T-cell (primary cell): ENCODE results near the gene DAPK2. TPM values are rescaled to one million over a fixed set of nuclear protein-coding genes. Genes with fewer than 3 reads are reported as not detected.

ENCODE experiments used
- ATAC-seq, 4 experiments: fragments of 200-7000 bp in 3 of 4; fragments of 150-1000 bp in 1 of 4; cut with Tn5 transposase; replicated peaks in 1 of 4; 1 replicate in 3 of 4; 2 replicates in 1 of 4; pipeline ENCODE4 v1.10.0; 2021; ENCODE audit warnings: moderate library complexity in 3 of 4, mild to moderate bottlenecking in 2 of 4, moderate number of reproducible peaks in 1 of 4
- CTCF ChIA-PET, 2 donors: fragments of 300-600 bp; sonication (Branson Sonifier 250); formaldehyde crosslinking; loops; one replicate each; lab custom pipeline; 2022; ENCODE audit warnings: antibody characterized with exemption in 2 of 2; lab: Charles Lee
- POLR2A ChIA-PET, 2 donors: fragments of 300-600 bp; sonication (Branson Sonifier 250); formaldehyde crosslinking; loops; one replicate each; lab custom pipeline; 2022; ENCODE audit warnings: antibody characterized with exemption in 2 of 2; lab: Charles Lee
- DNase-seq, 35 experiments: peaks; one replicate each; pipeline versions ENCODE4 v3.0.0 to v3.0.0-alpha.2; 2013 to 2023
- H3K27ac ChIP-seq: one replicate; pipeline ENCODE4 v1.5.1; 2013; ENCODE audit warnings: low read length
- H3K27me3 ChIP-seq, 2 experiments: replicated peaks in 1 of 2; 1 replicate in 1 of 2; 2 replicates in 1 of 2; pipeline versions ENCODE4 v1.6.1 to v1.7.0; 2013; ENCODE audit warnings: low read length in 1 of 2, mixed read lengths in 1 of 2; ENCODE audit not compliant: control insufficient read depth in 2 of 2, insufficient read depth in 2 of 2; ENCODE audit errors: extremely low read depth in 1 of 2
- H3K36me3 ChIP-seq, 2 donors: 1 replicate in 1 of 2; 2 replicates in 1 of 2; pipeline versions ENCODE4 v1.6.1 to v1.7.0; 2013; ENCODE audit warnings: low read length in 1 of 2; ENCODE audit not compliant: control insufficient read depth in 2 of 2, insufficient read depth in 1 of 2; ENCODE audit errors: extremely low read depth in 1 of 2
- H3K4me1 ChIP-seq, 2 experiments: 1 replicate in 1 of 2; 2 replicates in 1 of 2; pipeline versions ENCODE4 v1.6.1 to v1.7.0; 2013; ENCODE audit warnings: low read length in 2 of 2, mixed read lengths in 1 of 2; ENCODE audit not compliant: insufficient read depth in 2 of 2, control insufficient read depth in 1 of 2; ENCODE audit errors: extremely low read depth in 1 of 2
- H3K4me3 ChIP-seq, 2 donors: 1 replicate in 1 of 2; 2 replicates in 1 of 2; pipeline versions ENCODE4 v1.5.1 to v1.7.0; 2013; ENCODE audit warnings: mild to moderate bottlenecking in 2 of 2, low read length in 1 of 2, moderate library complexity in 1 of 2; ENCODE audit not compliant: control insufficient read depth in 1 of 2; ENCODE audit errors: extremely low read depth in 1 of 2
- H3K9me3 ChIP-seq: 2 replicates; pipeline ENCODE4 v1.7.0; 2013
- H3K27ac Mint-ChIP-seq, 2 donors: one replicate each; pipeline ENCODE4 v1.8.0; 2020 to 2021; ENCODE audit warnings: mild to moderate bottlenecking in 2 of 2, mixed read lengths in 2 of 2
- H3K27me3 Mint-ChIP-seq, 2 donors: one replicate each; pipeline ENCODE4 v1.8.0; 2021 to 2022; ENCODE audit warnings: mixed read lengths in 2 of 2
- H3K36me3 Mint-ChIP-seq: one replicate; pipeline ENCODE4 v1.8.0; 2021; ENCODE audit warnings: mixed read lengths
- H3K4me1 Mint-ChIP-seq, 3 donors: one replicate each; pipeline ENCODE4 v1.8.0; 2020 to 2022; ENCODE audit warnings: mixed read lengths in 3 of 3, mild to moderate bottlenecking in 1 of 3
- H3K4me3 Mint-ChIP-seq, 3 donors: one replicate each; pipeline ENCODE4 v1.8.0; 2020 to 2022; ENCODE audit warnings: mild to moderate bottlenecking in 3 of 3, mixed read lengths in 3 of 3, moderate library complexity in 3 of 3
- H3K9me3 Mint-ChIP-seq, 3 donors: one replicate each; pipeline ENCODE4 v1.8.0; 2020 to 2022; ENCODE audit warnings: mixed read lengths in 3 of 3
- WGBS: methylation state at CpG from one replicate; pipeline ENCODE4 v1.1.5; 2013; ENCODE audit warnings: missing lambda C conversion rate; ENCODE audit not compliant: insufficient coverage; 5-methylcytosine and 5-hydroxymethylcytosine counted together
- total RNA-seq, 35 experiments: library from RNA in 6 of 35; stranded (reverse) in 6 of 35; fragments of 120-200 nt in 1 of 35; gene quantifications; one replicate each; pipeline versions ENCODE4 v1.2.1 to v1.2.4 and lab custom pipeline; 2013 to 2026

The DAPK2 gene
- total RNA-seq, 5 donors from 2014 or later (not counting 1 experiment from before 2014, with no cell fraction given) = 0.78 to 23.5 (median 6.1) TPM

DNA sequence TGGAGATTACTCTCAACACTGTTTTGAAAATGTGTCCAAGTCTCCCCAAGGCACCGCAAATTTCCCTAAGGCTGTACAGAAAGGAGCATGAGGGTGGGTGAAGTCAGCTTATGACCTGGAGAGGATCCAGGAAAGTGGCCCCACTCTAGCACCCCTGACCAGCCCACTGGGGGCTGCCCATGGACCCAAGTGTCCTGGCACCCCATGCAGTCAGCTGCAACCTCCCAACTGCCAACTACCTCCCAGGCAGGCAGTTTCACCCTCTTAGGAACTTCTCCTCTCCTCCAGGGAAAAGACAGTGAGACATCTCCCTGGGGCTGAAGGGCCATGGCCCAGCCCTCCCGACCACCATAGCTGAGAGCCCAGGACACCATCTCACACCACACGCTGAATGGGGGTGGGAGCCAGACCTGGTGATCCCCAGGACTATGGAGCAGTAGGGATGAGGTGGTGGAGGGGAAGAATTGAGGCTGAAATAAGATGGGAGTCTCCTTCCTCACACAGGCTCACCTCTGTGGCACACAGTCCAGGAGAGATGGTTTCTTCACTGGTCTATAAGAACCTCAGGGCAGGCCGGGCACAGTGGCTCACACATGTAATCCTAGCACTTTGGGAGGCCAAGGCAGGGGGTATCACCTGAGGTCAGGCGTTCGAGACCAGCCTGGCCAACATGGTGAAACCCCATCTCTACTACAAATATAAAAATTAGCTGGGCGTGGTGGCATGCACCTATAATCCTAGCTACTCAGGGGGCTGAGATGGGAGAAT is 104.4 kb downstream of the DAPK2 start:
- Mint-ChIP-seq H3K36me3 (no peaks in the 10 kb centered on the region), H3K4me1 (peaks cover 41 to 58% (median 42%) of the 10 kb centered on the region in 3 donors), H3K4me3 (no peak overlapping the region), H3K27me3 (no peaks in the 10 kb centered on the region), H3K27ac (peak overlapping the region; percentile 53 to 82), H3K9me3 (no peaks in the 10 kb centered on the region)
- no peak for DNase-seq
- H3K9me3 ChIP-seq = no peaks in the 10 kb centered on the region
- H3K36me3 ChIP-seq = no peaks in the 10 kb centered on the region
- ChIA-PET POLR2A (interaction anchor here in 1 of 2 donors (0.6 to 0.7 kb wide), 2 partner anchors 104 to 175 kb away, joined by 3 to 4 read pairs; partner anchors contain the start of gene DAPK2), CTCF (no interaction called here)
- H3K4me1 ChIP-seq = peaks cover 12 to 43% of the 10 kb centered on the region in 2 experiments
- no peak for ATAC-seq
- H3K27me3 ChIP-seq = no peaks in the 10 kb centered on the region
- 93% methylated on average over 3 of the region's 7 CpGs for WGBS
- no peak overlapping the region for H3K27ac ChIP-seq
- no peak overlapping the region for H3K4me3 ChIP-seq

DNA sequence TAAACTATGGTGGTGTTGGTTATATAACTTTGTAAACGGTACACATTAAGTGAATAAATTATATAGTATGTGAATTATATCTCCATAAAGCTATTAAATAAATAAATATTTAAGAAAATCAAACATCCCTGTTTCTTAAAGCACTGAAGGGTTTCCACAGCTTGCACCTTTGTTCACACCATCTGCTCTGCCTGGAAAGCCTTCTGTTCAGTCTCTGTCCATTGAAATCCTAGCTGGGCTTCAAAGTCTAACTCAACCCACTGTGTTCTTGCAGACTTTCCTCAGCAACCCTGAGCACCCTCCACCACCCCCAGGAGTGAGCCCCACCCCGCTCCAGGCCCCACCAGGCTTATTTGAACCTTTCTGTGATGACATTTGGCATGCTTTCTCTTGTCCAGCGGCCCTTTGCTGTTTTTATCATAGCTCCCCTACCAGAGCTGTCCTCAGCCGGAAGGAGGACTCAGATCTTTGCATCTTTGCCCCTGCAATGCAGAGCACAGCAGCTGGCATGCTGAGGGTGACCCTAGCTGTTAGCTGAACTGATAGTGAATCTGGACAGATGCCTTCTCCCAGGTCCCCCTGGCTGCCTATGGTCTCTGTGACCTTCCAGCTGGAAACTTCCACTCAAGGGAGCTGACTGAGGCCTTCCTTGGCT is 105.2 kb downstream of the DAPK2 start:
- Mint-ChIP-seq H3K27ac (peak overlapping the region; percentile 77 to 80), H3K36me3 (no peaks in the 10 kb centered on the region), H3K27me3 (no peaks in the 10 kb centered on the region), H3K4me1 (peaks cover 41 to 59% (median 42%) of the 10 kb centered on the region in 3 donors), H3K9me3 (no peaks in the 10 kb centered on the region), H3K4me3 (no peak overlapping the region)
- Histone ChIP-seq H3K4me3 (no peak overlapping the region), H3K9me3 (no peaks in the 10 kb centered on the region), H3K4me1 (peaks cover 12 to 43% of the 10 kb centered on the region in 2 experiments), H3K36me3 (no peaks in the 10 kb centered on the region), H3K27ac (no peak overlapping the region), H3K27me3 (no peaks in the 10 kb centered on the region)
- ChIA-PET POLR2A (interaction anchor here in 1 of 2 donors (0.6 to 0.7 kb wide), 2 partner anchors 105 to 174 kb away, joined by 3 to 4 read pairs; partner anchors contain the start of gene DAPK2), CTCF (interaction anchor here in 1 of 2 donors (0.6 kb wide), 1 partner anchor 133 kb away, joined by 3 read pairs; no protein-coding TSS in a partner anchor)
- 100% methylated on average over 1 of the region's 4 CpGs for WGBS
- ATAC-seq (no peak), DNase-seq (no peak)

DNA sequence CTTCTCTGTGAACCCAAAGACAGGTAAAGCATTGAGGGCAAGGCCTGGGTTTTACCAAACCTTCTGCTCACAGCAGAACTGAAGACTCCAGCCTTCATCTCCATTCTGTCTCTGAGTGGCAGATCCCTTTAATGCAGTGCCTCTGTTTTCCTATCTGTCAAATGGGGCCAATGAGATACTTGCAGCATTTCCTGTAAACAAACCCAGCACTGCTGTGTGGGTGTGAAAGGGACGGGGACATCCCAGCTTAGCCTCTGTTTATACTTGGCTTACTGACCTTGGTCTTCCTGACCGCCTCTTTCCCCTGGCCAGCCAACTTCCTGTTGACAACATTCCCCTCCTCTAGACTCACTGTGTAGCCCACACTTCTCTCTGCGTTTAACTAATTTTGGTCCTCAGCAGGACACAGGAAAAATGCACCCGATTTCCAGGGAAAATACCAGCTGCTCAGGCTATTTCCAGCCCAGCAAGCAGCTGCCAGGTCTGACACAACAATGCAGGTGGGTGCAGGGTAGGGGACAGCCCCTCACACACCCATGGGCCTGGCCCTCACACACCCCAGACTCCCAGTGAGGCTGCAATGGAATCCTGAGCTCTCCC is 106.7 kb downstream of the DAPK2 start:
- CTCF ChIA-PET = interaction anchor here in 1 of 2 donors (0.7 kb wide), 1 partner anchor 96 kb away, joined by 3 read pairs; no protein-coding TSS in a partner anchor
- DNase-seq = peak in 7 of 35 experiments; percentile 4 to 48 (median 10)
- H3K9me3 Mint-ChIP-seq = no peaks in the 10 kb centered on the region
- H3K4me1 ChIP-seq = peaks cover 12 to 35% of the 10 kb centered on the region in 2 experiments
- 21% methylated on average over 3 of the region's 4 CpGs for WGBS
- H3K36me3 Mint-ChIP-seq = no peaks in the 10 kb centered on the region
- peak overlapping the region in 2 of 3 donors; percentile 14 to 58 for H3K4me3 Mint-ChIP-seq
- H3K4me1 Mint-ChIP-seq = peaks cover 36 to 49% (median 36%) of the 10 kb centered on the region in 3 donors
- peak; percentile 23 to 69 (median 46) for ATAC-seq
- H3K36me3 ChIP-seq = no peaks in the 10 kb centered on the region
- H3K27ac ChIP-seq = peak overlapping the region; percentile 56
- no peaks in the 10 kb centered on the region for H3K9me3 ChIP-seq
- H3K27me3 Mint-ChIP-seq = no peaks in the 10 kb centered on the region
- H3K27me3 ChIP-seq = no peaks in the 10 kb centered on the region
- H3K4me3 ChIP-seq = no peak overlapping the region
- peak overlapping the region; percentile 94 to 95 for H3K27ac Mint-ChIP-seq
- POLR2A ChIA-PET = no interaction called here

DNA sequence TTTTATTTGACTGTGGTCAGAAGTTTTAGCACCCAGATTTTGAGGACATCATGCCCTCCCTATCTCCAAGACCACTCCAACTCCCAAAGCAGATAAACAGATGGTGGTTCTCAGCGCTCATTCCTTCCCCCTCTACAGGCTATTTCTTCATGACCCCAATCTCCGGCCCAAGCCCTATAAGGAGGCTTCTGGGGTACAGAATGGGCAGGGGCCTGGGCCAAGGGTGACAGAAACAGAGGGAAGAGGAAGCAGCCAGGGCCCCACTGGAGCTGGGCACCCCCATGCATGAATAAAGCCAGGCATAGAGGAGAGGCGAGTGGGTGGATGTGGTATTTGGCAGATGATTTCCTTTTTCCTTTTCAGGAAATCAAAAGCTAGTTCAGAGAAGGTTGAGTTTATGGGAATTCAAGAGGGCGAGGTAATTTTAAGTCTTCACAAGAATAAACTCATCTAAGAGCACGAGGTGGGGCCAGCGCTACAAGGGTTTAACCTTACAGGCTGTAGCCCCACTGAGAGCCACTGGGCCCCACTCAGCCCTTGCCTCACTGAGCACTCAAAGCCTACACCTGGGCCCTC is 107.7 kb downstream of the DAPK2 start:
- WGBS = 33% methylated on average over 2 of the region's 6 CpGs
- peaks cover 12 to 35% of the 10 kb centered on the region in 2 experiments for H3K4me1 ChIP-seq
- no peaks in the 10 kb centered on the region for H3K36me3 Mint-ChIP-seq
- no peaks in the 10 kb centered on the region for H3K27me3 Mint-ChIP-seq
- H3K4me3 ChIP-seq = peak overlapping the region in 1 of 2 donors; percentile 28
- peak in 3 of 4 experiments; percentile 18 to 46 (median 33) for ATAC-seq
- no peak for DNase-seq
- no peaks in the 10 kb centered on the region for H3K9me3 ChIP-seq
- no peaks in the 10 kb centered on the region for H3K36me3 ChIP-seq
- POLR2A ChIA-PET = interaction anchor here in 1 of 2 donors (0.6 kb wide), 1 partner anchor 619 kb away, joined by 6 read pairs; no protein-coding TSS in a partner anchor
- peak overlapping the region; percentile 56 for H3K27ac ChIP-seq
- H3K4me1 Mint-ChIP-seq = peaks cover 36 to 48% (median 36%) of the 10 kb centered on the region in 3 donors
- CTCF ChIA-PET = interaction anchor here in 1 of 2 donors (0.6 to 0.7 kb wide), 4 partner anchors 9 to 537 kb away, joined by 3 to 6 read pairs (median 4); no protein-coding TSS in a partner anchor
- H3K9me3 Mint-ChIP-seq = no peaks in the 10 kb centered on the region
- peak overlapping the region; percentile 94 to 95 for H3K27ac Mint-ChIP-seq
- H3K4me3 Mint-ChIP-seq = peak overlapping the region in 1 of 3 donors; percentile 58
- no peaks in the 10 kb centered on the region for H3K27me3 ChIP-seq

DNA sequence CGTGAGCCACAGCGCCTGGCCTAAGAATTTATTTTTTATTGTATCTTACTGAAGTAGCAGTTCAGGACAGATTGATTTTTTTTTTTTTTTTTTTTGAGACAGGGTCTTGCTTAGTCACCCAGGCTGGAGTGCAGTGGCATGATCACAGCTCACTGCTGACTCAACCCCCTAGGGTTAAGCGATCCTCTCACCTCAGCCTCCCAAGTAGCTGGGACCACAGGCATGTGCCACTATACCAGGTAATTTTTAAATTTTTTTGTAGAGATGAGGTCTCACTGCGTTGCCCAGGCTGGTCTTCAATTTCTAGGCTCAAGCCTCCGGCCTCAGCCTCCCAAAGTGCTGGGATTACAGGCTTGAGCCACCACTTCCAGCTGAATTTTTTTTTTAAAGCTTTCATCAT is 112.8 kb downstream of the DAPK2 start:
- Mint-ChIP-seq H3K27ac (no peak overlapping the region), H3K36me3 (no peaks in the 10 kb centered on the region), H3K9me3 (no peaks in the 10 kb centered on the region), H3K4me3 (no peak overlapping the region), H3K27me3 (no peaks in the 10 kb centered on the region), H3K4me1 (peaks cover 11 to 25% (median 15%) of the 10 kb centered on the region in 3 donors)
- POLR2A ChIA-PET = no interaction called here
- Histone ChIP-seq H3K9me3 (no peaks in the 10 kb centered on the region), H3K4me1 (peaks cover 1 to 13% of the 10 kb centered on the region in 2 experiments), H3K27ac (no peak overlapping the region), H3K27me3 (no peaks in the 10 kb centered on the region), H3K36me3 (no peaks in the 10 kb centered on the region), H3K4me3 (no peak overlapping the region)
- CTCF ChIA-PET = interaction anchor here (0.7 to 0.8 kb wide), 4 partner anchors 39 to 1052 kb away, joined by 4 to 5 read pairs (median 4); no protein-coding TSS in a partner anchor
- no peak for ATAC-seq
- WGBS = 100% methylated on average over 1 of the region's 5 CpGs
- no peak for DNase-seq
